CD14-positive monocyte (primary cell): ENCODE data around the gene THRAP3. TPM values are rescaled to one million over a fixed set of nuclear protein-coding genes. Genes with fewer than 3 reads are reported as not detected.
A peak's percentile ranks its signal among the peaks of the same experiment; 100 is the strongest.

Source experiments
- DNase-seq, 3 donors: peaks; one replicate each; pipeline ENCODE4 v3.0.0-alpha.2; 2011 to 2022
- H2AFZ ChIP-seq: 2 replicates; pipeline ENCODE4 v1.6.0; 2012; ENCODE audit warnings: mild to moderate bottlenecking, low read depth, low read length, inconsistent platforms; ENCODE audit not compliant: insufficient read depth, poor library complexity, severe bottlenecking
- H3K27ac ChIP-seq, 2 donors: 1 replicate in 1 of 2; 2 replicates in 1 of 2; pipeline ENCODE4 v1.5.1; 2012 to 2013; ENCODE audit warnings: low read length in 2 of 2, control low read depth in 1 of 2, inconsistent platforms in 1 of 2, low read depth in 1 of 2, mild to moderate bottlenecking in 1 of 2
- H3K27me3 ChIP-seq, 2 donors: one replicate each; pipeline versions ENCODE4 v1.6.0 to v1.6.1; 2011 to 2013; ENCODE audit warnings: low read length in 2 of 2; ENCODE audit not compliant: control insufficient read depth in 2 of 2, insufficient read depth in 2 of 2
- H3K36me3 ChIP-seq, 2 donors: replicated peaks in 1 of 2; 1 replicate in 1 of 2; 2 replicates in 1 of 2; pipeline versions ENCODE4 v1.5.1 to v1.6.1; 2012 to 2013; ENCODE audit warnings: low read length in 2 of 2, control low read depth in 1 of 2, inconsistent platforms in 1 of 2, mild to moderate bottlenecking in 1 of 2; ENCODE audit not compliant: insufficient read depth in 2 of 2, control insufficient read depth in 1 of 2
- H3K4me1 ChIP-seq, 2 donors: 1 replicate in 1 of 2; 2 replicates in 1 of 2; pipeline versions ENCODE4 v1.5.1 to v1.6.1; 2012 to 2013; ENCODE audit warnings: low read length in 2 of 2, control low read depth in 1 of 2, inconsistent platforms in 1 of 2, mild to moderate bottlenecking in 1 of 2, moderate library complexity in 1 of 2; ENCODE audit not compliant: insufficient read depth in 2 of 2, control insufficient read depth in 1 of 2
- H3K4me2 ChIP-seq: replicated peaks from 2 replicates; pipeline ENCODE3; 2012; ENCODE audit warnings: low read length, moderate library complexity, mild to moderate bottlenecking; ENCODE audit not compliant: poor library complexity, severe bottlenecking; ENCODE audit errors: extremely low read depth
- H3K4me3 ChIP-seq, 3 experiments: fragments of 200-600 bp in 1 of 3; sonication (generic) in 1 of 3; replicated peaks in 1 of 3; 1 replicate in 2 of 3; 2 replicates in 1 of 3; pipeline ENCODE4 v1.5.1; 2011 to 2013; ENCODE audit warnings: low read length in 3 of 3, mild to moderate bottlenecking in 3 of 3, control low read depth in 2 of 3, low read depth in 2 of 3, inconsistent platforms in 1 of 3, moderate library complexity in 1 of 3
- H3K79me2 ChIP-seq: 2 replicates; pipeline ENCODE4 v1.6.0; 2012; ENCODE audit warnings: mild to moderate bottlenecking, control low read depth, inconsistent platforms, low read length, moderate library complexity; ENCODE audit not compliant: insufficient read depth
- H3K9ac ChIP-seq: 2 replicates; pipeline ENCODE4 v1.6.0; 2017; ENCODE audit warnings: low read length, mild to moderate bottlenecking; ENCODE audit not compliant: insufficient read depth, poor library complexity, severe bottlenecking
- H3K9me3 ChIP-seq, 2 donors: replicated peaks in 1 of 2; 1 replicate in 1 of 2; 2 replicates in 1 of 2; pipeline versions ENCODE4 v1.5.1 to v1.6.1; 2012 to 2013; ENCODE audit warnings: low read length in 2 of 2, control low read depth in 1 of 2; ENCODE audit not compliant: control insufficient read depth in 1 of 2, insufficient read depth in 1 of 2
- H4K20me1 ChIP-seq: 2 replicates; pipeline ENCODE4 v1.6.0; 2012; ENCODE audit warnings: mild to moderate bottlenecking, low read length, control low read depth, moderate library complexity; ENCODE audit not compliant: insufficient read depth
- H3K27ac Mint-ChIP-seq, 7 donors: one replicate each; pipeline ENCODE4 v1.8.0; 2020; ENCODE audit warnings: mild to moderate bottlenecking in 7 of 7, mixed read lengths in 7 of 7, moderate library complexity in 6 of 7, inconsistent platforms in 2 of 7
- H3K27me3 Mint-ChIP-seq, 3 donors: one replicate each; pipeline ENCODE4 v1.8.0; 2021 to 2022; ENCODE audit warnings: low read depth in 3 of 3, mild to moderate bottlenecking in 3 of 3, mixed read lengths in 3 of 3, moderate library complexity in 3 of 3, inconsistent platforms in 1 of 3
- H3K36me3 Mint-ChIP-seq, 2 donors: one replicate each; pipeline ENCODE4 v1.8.0; 2020; ENCODE audit warnings: mixed read lengths in 2 of 2, inconsistent platforms in 1 of 2, mild to moderate bottlenecking in 1 of 2
- H3K4me1 Mint-ChIP-seq: one replicate; pipeline ENCODE4 v1.8.0; 2020; ENCODE audit warnings: mild to moderate bottlenecking, mixed read lengths
- H3K4me3 Mint-ChIP-seq, 2 donors: one replicate each; pipeline ENCODE4 v1.8.0; 2020; ENCODE audit warnings: mild to moderate bottlenecking in 2 of 2, mixed read lengths in 2 of 2, moderate library complexity in 1 of 2
- H3K9me3 Mint-ChIP-seq, 7 donors: one replicate each; pipeline ENCODE4 v1.8.0; 2020 to 2022; ENCODE audit warnings: mixed read lengths in 7 of 7, mild to moderate bottlenecking in 6 of 7, moderate library complexity in 6 of 7, inconsistent platforms in 2 of 7
- WGBS: methylation state at CpG from one replicate; pipeline ENCODE4 v1.1.5; 2013; ENCODE audit warnings: missing lambda C conversion rate; ENCODE audit not compliant: insufficient coverage; 5-methylcytosine and 5-hydroxymethylcytosine counted together
- intact Hi-C, 2 donors: fragments of 100-400 bp; cut with micrococcal nuclease; formaldehyde crosslinking; loops; one replicate each; pipeline versions ENCODE4 v1.15.0 to v1.15.1; 2023
- polyA plus RNA-seq, 3 donors: library from polyadenylated mRNA; depleted of rRNA in 1 of 3; unstranded in 2 of 3; stranded (reverse) in 1 of 3; fragments of 300-500 nt in 2 of 3; fragments of >200 nt in 1 of 3; fragmentation: Illumina TruSeq in 2 of 3; gene quantifications; 1 replicate in 2 of 3; 2 replicates in 1 of 3; pipeline ENCODE4 v1.2.3, GENCODE V29; 2012 to 2021
- TF ChIP-seq, protein P1 (sequence below): fragments of 200-600 bp; IDR thresholded peaks from one replicate; pipeline ENCODE4 v1.8.0; 2022; ENCODE audit warnings: antibody characterized with exemption, mild to moderate bottlenecking

Gene THRAP3
- polyA plus RNA-seq, 3 donors, result 30.1 to 63.4 (median 35.7) TPM

DNA sequence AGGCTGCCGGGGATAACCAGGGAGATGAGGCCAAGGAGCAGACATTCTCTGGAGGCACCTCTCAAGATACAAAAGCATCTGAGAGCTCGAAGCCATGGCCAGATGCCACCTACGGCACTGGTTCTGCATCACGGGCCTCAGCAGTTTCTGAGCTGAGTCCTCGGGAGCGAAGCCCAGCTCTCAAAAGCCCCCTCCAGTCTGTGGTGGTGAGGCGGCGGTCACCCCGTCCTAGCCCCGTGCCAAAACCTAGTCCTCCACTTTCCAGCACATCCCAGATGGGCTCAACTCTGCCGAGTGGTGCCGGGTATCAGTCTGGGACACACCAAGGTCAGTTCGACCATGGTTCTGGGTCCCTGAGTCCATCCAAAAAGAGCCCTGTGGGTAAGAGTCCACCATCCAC lies 62.6 kb downstream of the THRAP3 start:
- intact Hi-C loops, result loop anchor here in 1 of 2 donors (2.0 to 10.0 kb wide), 2 partner anchors 102 to 186 kb away; no protein-coding TSS in a partner anchor
- Histone ChIP-seq H3K36me3 (peaks cover 86 to 97% of the 10 kb centered on the region in 2 donors), H2AFZ (no peak overlapping the region), H3K4me1 (no peaks in the 10 kb centered on the region), H3K4me3 (no peak overlapping the region), H3K9ac (no peak overlapping the region), H3K79me2 (peaks cover 35% of the 10 kb centered on the region), H4K20me1 (peaks cover 90% of the 10 kb centered on the region), H3K9me3 (no peaks in the 10 kb centered on the region), H3K27me3 (no peaks in the 10 kb centered on the region), H3K4me2 (no peak overlapping the region), H3K27ac (peak overlapping the region in 1 of 2 donors; percentile 46)
- WGBS, result 98% methylated on average over 13 of the region's 13 CpGs
- H3K4me3 Mint-ChIP-seq, result no peak overlapping the region
- no peaks in the 10 kb centered on the region for H3K27me3 Mint-ChIP-seq
- H3K36me3 Mint-ChIP-seq, result peaks cover 78 to 90% of the 10 kb centered on the region in 2 donors
- peak overlapping the region in 4 of 7 donors; percentile 32 to 89 (median 56) for H3K27ac Mint-ChIP-seq
- peaks cover 2% of the 10 kb centered on the region for H3K4me1 Mint-ChIP-seq
- TF ChIP-seq, protein P1, sequence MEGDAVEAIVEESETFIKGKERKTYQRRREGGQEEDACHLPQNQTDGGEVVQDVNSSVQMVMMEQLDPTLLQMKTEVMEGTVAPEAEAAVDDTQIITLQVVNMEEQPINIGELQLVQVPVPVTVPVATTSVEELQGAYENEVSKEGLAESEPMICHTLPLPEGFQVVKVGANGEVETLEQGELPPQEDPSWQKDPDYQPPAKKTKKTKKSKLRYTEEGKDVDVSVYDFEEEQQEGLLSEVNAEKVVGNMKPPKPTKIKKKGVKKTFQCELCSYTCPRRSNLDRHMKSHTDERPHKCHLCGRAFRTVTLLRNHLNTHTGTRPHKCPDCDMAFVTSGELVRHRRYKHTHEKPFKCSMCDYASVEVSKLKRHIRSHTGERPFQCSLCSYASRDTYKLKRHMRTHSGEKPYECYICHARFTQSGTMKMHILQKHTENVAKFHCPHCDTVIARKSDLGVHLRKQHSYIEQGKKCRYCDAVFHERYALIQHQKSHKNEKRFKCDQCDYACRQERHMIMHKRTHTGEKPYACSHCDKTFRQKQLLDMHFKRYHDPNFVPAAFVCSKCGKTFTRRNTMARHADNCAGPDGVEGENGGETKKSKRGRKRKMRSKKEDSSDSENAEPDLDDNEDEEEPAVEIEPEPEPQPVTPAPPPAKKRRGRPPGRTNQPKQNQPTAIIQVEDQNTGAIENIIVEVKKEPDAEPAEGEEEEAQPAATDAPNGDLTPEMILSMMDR, result no peak
- no peak for DNase-seq
- H3K9me3 Mint-ChIP-seq, result peaks cover 0 to 1% (median 0%) of the 10 kb centered on the region in 7 donors

DNA sequence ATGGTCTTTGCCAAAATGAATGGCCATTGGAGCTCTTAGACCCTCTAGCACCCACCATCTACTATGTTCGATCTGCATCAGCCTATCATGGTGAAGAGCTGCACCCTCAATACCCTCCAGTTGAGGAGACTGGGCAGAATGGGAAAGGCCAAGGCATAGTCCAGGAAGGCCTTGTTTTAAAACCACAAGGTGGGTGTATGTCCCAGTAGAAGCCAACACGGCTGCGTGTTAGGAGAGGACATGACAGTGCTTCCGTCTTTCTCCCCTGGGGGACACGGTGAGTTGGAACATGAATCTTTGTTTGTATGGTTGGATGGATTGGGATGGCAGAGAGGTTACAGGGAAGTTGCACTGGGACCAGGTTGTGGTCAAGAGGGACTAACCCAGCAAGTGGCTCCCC lies 63.4 kb downstream of the THRAP3 start:
- WGBS, result 100% methylated on average over 3 of the region's 5 CpGs
- Histone ChIP-seq H2AFZ (no peak overlapping the region), H3K36me3 (peaks cover 89 to 97% of the 10 kb centered on the region in 2 donors), H3K79me2 (peaks cover 31% of the 10 kb centered on the region), H3K4me1 (no peaks in the 10 kb centered on the region), H3K9ac (no peak overlapping the region), H3K4me3 (no peak overlapping the region), H4K20me1 (peaks cover 85% of the 10 kb centered on the region), H3K27ac (peak overlapping the region in 1 of 2 donors; percentile 31), H3K4me2 (no peak overlapping the region), H3K9me3 (no peaks in the 10 kb centered on the region), H3K27me3 (no peaks in the 10 kb centered on the region)
- Mint-ChIP-seq H3K27ac (peak overlapping the region in 2 of 7 donors; percentile 69 to 75), H3K27me3 (no peaks in the 10 kb centered on the region), H3K9me3 (peaks cover 0 to 1% (median 0%) of the 10 kb centered on the region in 7 donors), H3K4me1 (peaks cover 2% of the 10 kb centered on the region), H3K4me3 (no peak overlapping the region), H3K36me3 (peaks cover 80 to 92% of the 10 kb centered on the region in 2 donors)
- TF ChIP-seq, protein P1, result no peak
- intact Hi-C loops, result loop anchor here in 1 of 2 donors (2.0 to 10.0 kb wide), 2 partner anchors 103 to 187 kb away; no protein-coding TSS in a partner anchor
- DNase-seq, result no peak
